ENCODE data around the gene GBX1.

Gene GBX1

GRCh38 chr7:151110941-151111645, 56.4 kb downstream of the GBX1 start:
- peak; percentile 81 to 85 for DNase-seq

- DNase-seq = no peak
Observed at GRCh38 chr7:151110236-151110940, 57.1 kb downstream of the GBX1 start.

- DNase-seq = no peak
Observed at GRCh38 chr7:151109094-151110048, 58.1 kb downstream of the GBX1 start.

- no peak for DNase-seq
Observed at GRCh38 chr7:151107882-151108281, 59.6 kb downstream of the GBX1 start.

- DNase-seq = no peak
Observed at GRCh38 chr7:151104411-151105235, 62.9 kb downstream of the GBX1 start.

GRCh38 chr7:151103973-151104372, 63.5 kb downstream of the GBX1 start:
- no peak for DNase-seq

GRCh38 chr7:151102991-151103390, 64.5 kb downstream of the GBX1 start:
- no peak for DNase-seq

GRCh38 chr7:151101621-151102396, 65.7 kb downstream of the GBX1 start:
- no peak for DNase-seq

- no peak for DNase-seq
Observed at GRCh38 chr7:151100921-151101320, 66.6 kb downstream of the GBX1 start.

GRCh38 chr7:151099486-151100211, 67.8 kb downstream of the GBX1 start:
- DNase-seq = no peak

All from activated T-cell treated with anti-CD3 and anti-CD28 coated beads, Interleukin-2, amount 50 U/mL, for 48 hours (primary cell).